MM.1S (cell line): ENCODE measurements around the gene ASIC4.

Source experiments
- DNase-seq: peaks from one replicate; pipeline ENCODE4 v3.0.0-alpha.2; 2015
- H2AFZ ChIP-seq: fragments of 300-600 bp; sonication (generic); 2 replicates; pipeline ENCODE4 v1.6.0; 2016; ENCODE audit warnings: antibody characterized with exemption, low read length
- H3F3A ChIP-seq: fragments of 300-600 bp; sonication (generic); 2 replicates; pipeline ENCODE4 v1.6.1; 2016; ENCODE audit warnings: mild to moderate bottlenecking, antibody characterized with exemption, low read length, moderate library complexity, mixed read lengths; ENCODE audit not compliant: insufficient read depth
- H3K27ac ChIP-seq: fragments of 300-600 bp; sonication (generic); 2 replicates; pipeline ENCODE4 v1.5.1; 2016; ENCODE audit warnings: mild to moderate bottlenecking, low read length
- H3K27me3 ChIP-seq: fragments of 300-600 bp; sonication (generic); replicated peaks from 2 replicates; pipeline ENCODE4 v1.6.0; 2016; ENCODE audit warnings: low read length; ENCODE audit not compliant: insufficient read depth
- H3K36me3 ChIP-seq: fragments of 300-600 bp; sonication (generic); replicated peaks from 2 replicates; pipeline ENCODE4 v1.6.1; 2016; ENCODE audit warnings: mild to moderate bottlenecking, low read length, mixed read lengths; ENCODE audit not compliant: insufficient read depth
- H3K4me1 ChIP-seq: fragments of 300-600 bp; sonication (generic); 2 replicates; pipeline ENCODE4 v1.6.1; 2016; ENCODE audit warnings: low read length, mixed read lengths
- H3K4me2 ChIP-seq: fragments of 300-600 bp; sonication (generic); 2 replicates; pipeline ENCODE4 v1.6.0; 2016; ENCODE audit warnings: low read depth, low read length
- H3K4me3 ChIP-seq: fragments of 300-600 bp; sonication (generic); 2 replicates; pipeline ENCODE4 v1.5.1; 2016; ENCODE audit warnings: low read length, mixed read lengths
- H3K79me2 ChIP-seq: fragments of 300-600 bp; sonication (generic); 2 replicates; pipeline ENCODE4 v1.6.1; 2016; ENCODE audit warnings: mixed run types, low read length, mixed read lengths
- H3K9ac ChIP-seq: fragments of 300-600 bp; sonication (generic); 2 replicates; pipeline ENCODE4 v1.6.1; 2016; ENCODE audit warnings: low read length, mixed read lengths
- H3K9me2 ChIP-seq: fragments of 300-600 bp; sonication (generic); replicated peaks from 2 replicates; pipeline ENCODE4 v1.6.1; 2016; ENCODE audit warnings: mild to moderate bottlenecking, low read length, mixed read lengths; ENCODE audit not compliant: insufficient read depth
- H3K9me3 ChIP-seq: fragments of 300-600 bp; sonication (generic); replicated peaks from 2 replicates; pipeline ENCODE4 v1.6.1; 2016; ENCODE audit warnings: mild to moderate bottlenecking, low read length, mixed read lengths; ENCODE audit not compliant: insufficient read depth
- H4K20me1 ChIP-seq: fragments of 300-600 bp; sonication (generic); 2 replicates; pipeline ENCODE4 v1.6.1; 2016; ENCODE audit warnings: mild to moderate bottlenecking, low read length, moderate library complexity, mixed read lengths; ENCODE audit not compliant: insufficient read depth
- CTCF ChIP-seq: fragments of 300-600 bp; sonication (generic); IDR thresholded peaks from 2 replicates; pipeline ENCODE4 v1.5.1; 2016; ENCODE audit warnings: antibody characterized with exemption, low read length, mixed read lengths
- EZH2 ChIP-seq: fragments of 300-600 bp; sonication (generic); optimal IDR thresholded peaks from 2 replicates; pipeline ENCODE3; 2017; ENCODE audit warnings: low read depth, mild to moderate bottlenecking, antibody characterized with exemption, low read length, mixed read lengths
- EZH2phosphoT487 ChIP-seq: fragments of 300-600 bp; sonication (generic); IDR thresholded peaks from 2 replicates; pipeline ENCODE4 v1.6.1; 2018; ENCODE audit warnings: antibody characterized with exemption, low read length

Gene ASIC4

GRCh38 chr2:219485201-219485580, 29.1 kb upstream of the ASIC4 start:
- Histone ChIP-seq H3K4me2 (no peak overlapping the region), H3K36me3 (no peaks in the 10 kb centered on the region), H3K79me2 (no peaks in the 10 kb centered on the region), H2AFZ (no peak overlapping the region), H3K4me1 (no peaks in the 10 kb centered on the region), H3K9me2 (no peaks in the 10 kb centered on the region), H3K9ac (no peak overlapping the region), H3K27me3 (peaks cover 99% of the 10 kb centered on the region), H4K20me1 (no peaks in the 10 kb centered on the region), H3F3A (no peaks in the 10 kb centered on the region), H3K9me3 (no peaks in the 10 kb centered on the region), H3K4me3 (no peak overlapping the region), H3K27ac (no peak overlapping the region)
- TF ChIP-seq CTCF (no peak), EZH2 (no peak), EZH2phosphoT487 (no peak)
- DNase-seq: no peak

GRCh38 chr2:219486380-219486959, 27.8 kb upstream of the ASIC4 start:
- Histone ChIP-seq H3K4me1 (no peaks in the 10 kb centered on the region), H3K9me2 (no peaks in the 10 kb centered on the region), H3K9ac (no peak overlapping the region), H3K36me3 (no peaks in the 10 kb centered on the region), H4K20me1 (no peaks in the 10 kb centered on the region), H3K4me2 (no peak overlapping the region), H3K27me3 (peaks cover 99% of the 10 kb centered on the region), H3K27ac (no peak overlapping the region), H3F3A (no peaks in the 10 kb centered on the region), H3K4me3 (no peak overlapping the region), H3K9me3 (no peaks in the 10 kb centered on the region), H2AFZ (no peak overlapping the region), H3K79me2 (no peaks in the 10 kb centered on the region)
- TF ChIP-seq EZH2: no peak
- no peak for TF ChIP-seq CTCF
- TF ChIP-seq EZH2phosphoT487: no peak
- DNase-seq: no peak

- Histone ChIP-seq H3K27me3 (peaks cover 100% of the 10 kb centered on the region), H3K4me3 (no peak overlapping the region), H3K9me3 (no peaks in the 10 kb centered on the region), H4K20me1 (no peaks in the 10 kb centered on the region), H3K79me2 (no peaks in the 10 kb centered on the region), H3K9me2 (no peaks in the 10 kb centered on the region), H3K9ac (no peak overlapping the region), H3K27ac (no peak overlapping the region), H3F3A (no peaks in the 10 kb centered on the region), H2AFZ (no peak overlapping the region), H3K36me3 (no peaks in the 10 kb centered on the region), H3K4me2 (no peak overlapping the region), H3K4me1 (no peaks in the 10 kb centered on the region)
- no peak for DNase-seq
- TF ChIP-seq EZH2phosphoT487: no peak
- no peak for TF ChIP-seq CTCF
- no peak for TF ChIP-seq EZH2
Measured at GRCh38 chr2:219488149-219488843, 26.0 kb upstream of the ASIC4 start.
